Umbilical cord (tissue), 2 donors: ENCODE data around the gene CARD9. TPM values are rescaled to one million over a fixed set of nuclear protein-coding genes. Genes with fewer than 3 reads are reported as not detected.

Experiments
- DNase-seq: peaks from one replicate; pipeline ENCODE4 v3.0.0-alpha.2; 2015; ENCODE audit warnings: low spot score
- total RNA-seq: library from RNA; depleted of rRNA; stranded (reverse); fragments of >200 nt; gene quantifications from one replicate; pipeline ENCODE4 v1.2.3, GENCODE V29; 2014; ENCODE audit warnings: low replicate concordance; ENCODE audit not compliant: insufficient read depth

Gene CARD9
- total RNA-seq, 1 donor from 2014 or later, result 4.6 TPM

GRCh38 chr9:136347472-136348256 is 25.8 kb downstream of the CARD9 start:
- no peak for DNase-seq

- no peak for DNase-seq
These were observed 26.5 kb downstream of the CARD9 start for GRCh38 chr9:136346927-136347465.

- DNase-seq, result no peak
These were observed 27.4 kb downstream of the CARD9 start for GRCh38 chr9:136346157-136346481.

- DNase-seq, result peak; percentile 61
These were observed 27.9 kb downstream of the CARD9 start for GRCh38 chr9:136345281-136346156.

GRCh38 chr9:136344544-136345280 is 28.8 kb downstream of the CARD9 start:
- DNase-seq, result no peak

GRCh38 chr9:136343884-136344269 is 29.6 kb downstream of the CARD9 start:
- no peak for DNase-seq

- DNase-seq, result no peak
These were observed 30.2 kb downstream of the CARD9 start for GRCh38 chr9:136343121-136343883.

GRCh38 chr9:136342181-136343120 is 31.0 kb downstream of the CARD9 start:
- peak; percentile 71 for DNase-seq

GRCh38 chr9:136341769-136342168 is 31.7 kb downstream of the CARD9 start:
- no peak for DNase-seq

GRCh38 chr9:136341042-136341655 is 32.3 kb downstream of the CARD9 start:
- no peak for DNase-seq

GRCh38 chr9:136340356-136341041 is 33.0 kb downstream of the CARD9 start:
- no peak for DNase-seq

- DNase-seq, result no peak
These were observed 33.5 kb downstream of the CARD9 start for GRCh38 chr9:136339958-136340310.

GRCh38 chr9:136339173-136339957 is 34.1 kb downstream of the CARD9 start:
- no peak for DNase-seq

GRCh38 chr9:136338511-136338910 is 35.0 kb downstream of the CARD9 start:
- no peak for DNase-seq

GRCh38 chr9:136337416-136338395 is 35.8 kb downstream of the CARD9 start:
- DNase-seq, result no peak

- no peak for DNase-seq
These were observed 36.6 kb downstream of the CARD9 start for GRCh38 chr9:136336881-136337280.
